Esophagus squamous epithelium (tissue), 5 donors: ENCODE results near the gene TJAP1. TPM values are rescaled to one million over a fixed set of nuclear protein-coding genes. Genes with fewer than 3 reads are reported as not detected.
"Not testable (repeated sequence)": the region's sequence is repeated elsewhere in the genome, so short reads cannot be mapped to it uniquely, and the experiment has no call there.

Source experiments
- DNase-seq: peaks from one replicate; lab custom pipeline; 2025; lab: John Stamatoyannopoulos, UW
- H3K27ac ChIP-seq, 4 donors: fragments of 200-600 bp; sonication (generic); one replicate each; pipeline ENCODE4 v1.5.1; 2016 to 2019; ENCODE audit warnings: mild to moderate bottlenecking in 1 of 4
- H3K27me3 ChIP-seq, 4 donors: fragments of 200-600 bp; sonication (generic); 1 replicate in 3 of 4; 2 replicates in 1 of 4; pipeline versions ENCODE4 v1.5.1 to v1.6.0; 2017 to 2021; ENCODE audit warnings: antibody characterized with exemption in 1 of 4
- H3K36me3 ChIP-seq, 3 donors: fragments of 200-600 bp; sonication (generic); one replicate each; pipeline ENCODE4 v1.5.1; 2016 to 2019
- H3K4me1 ChIP-seq, 3 donors: fragments of 200-600 bp; sonication (generic); one replicate each; pipeline ENCODE4 v1.5.1; 2017 to 2019
- H3K4me3 ChIP-seq, 4 donors: fragments of 200-600 bp; sonication (generic); 1 replicate in 3 of 4; 2 replicates in 1 of 4; pipeline ENCODE4 v1.5.1; 2016 to 2019; ENCODE audit warnings: mild to moderate bottlenecking in 2 of 4, moderate library complexity in 1 of 4
- H3K9me3 ChIP-seq, 3 donors: fragments of 200-600 bp; sonication (generic); one replicate each; pipeline ENCODE4 v1.5.1; 2016 to 2019
- POLR2A ChIP-seq, 4 donors: fragments of 450-650 bp; IDR thresholded peaks; one replicate each; pipeline ENCODE4 v1.6.1; 2017; ENCODE audit warnings: antibody characterized with exemption in 4 of 4, mild to moderate bottlenecking in 4 of 4, moderate library complexity in 3 of 4
- WGBS, 2 donors: methylation state at CpG; one replicate each; pipeline ENCODE4 v1.1.5; 2018; 5-methylcytosine and 5-hydroxymethylcytosine counted together
- intact Hi-C: fragments of 100-400 bp; cut with DNase I; formaldehyde crosslinking; loops from one replicate; pipeline ENCODE4 v1.15.0; 2022
- total RNA-seq, 4 donors: library from RNA; depleted of rRNA; stranded (reverse); fragments of >200 nt; gene quantifications; one replicate each; pipeline ENCODE4 v1.1.0, GENCODE V29; 2016
- TF ChIP-seq, protein P1 (sequence below), 6 experiments: fragments of 450-650 bp in 4 of 6; fragments of 200-600 bp in 2 of 6; sonication (generic) in 2 of 6; IDR thresholded peaks; one replicate each; pipeline ENCODE4 v1.5.1; 2016 to 2019; ENCODE audit warnings: antibody characterized with exemption in 6 of 6, mild to moderate bottlenecking in 4 of 6, moderate library complexity in 4 of 6
- donor health status: DM: yes; HTN: yes; CAD: no.

Gene TJAP1
- total RNA-seq, 4 donors from 2014 or later, result 9.5 to 20.2 (median 10.9) TPM

DNA sequence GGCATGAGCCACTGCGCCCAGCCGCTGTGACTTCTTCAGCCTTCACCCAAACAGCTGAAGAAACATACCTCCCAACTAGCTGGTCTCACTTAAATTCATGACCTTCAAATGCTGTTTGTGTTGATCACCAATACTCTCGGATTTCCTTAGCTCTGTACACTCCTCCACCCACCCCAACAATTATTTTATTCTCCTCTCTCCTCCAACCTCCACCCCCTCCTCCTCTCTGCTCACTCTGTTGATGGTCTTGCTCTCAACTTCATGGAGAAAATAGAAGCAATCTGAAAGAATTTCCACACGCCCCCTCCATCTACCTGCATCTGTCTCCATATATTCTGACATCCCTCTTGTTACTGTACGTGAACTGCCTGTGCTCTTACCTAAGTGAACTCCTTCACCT, 15.4 kb upstream of the TJAP1 start:
- no peaks in the 10 kb centered on the region for H3K4me1 ChIP-seq
- DNase-seq, result no peak
- no peak for TF ChIP-seq POLR2A (IDR thresholded peaks at IDR 0.05)
- TF ChIP-seq, protein P1, sequence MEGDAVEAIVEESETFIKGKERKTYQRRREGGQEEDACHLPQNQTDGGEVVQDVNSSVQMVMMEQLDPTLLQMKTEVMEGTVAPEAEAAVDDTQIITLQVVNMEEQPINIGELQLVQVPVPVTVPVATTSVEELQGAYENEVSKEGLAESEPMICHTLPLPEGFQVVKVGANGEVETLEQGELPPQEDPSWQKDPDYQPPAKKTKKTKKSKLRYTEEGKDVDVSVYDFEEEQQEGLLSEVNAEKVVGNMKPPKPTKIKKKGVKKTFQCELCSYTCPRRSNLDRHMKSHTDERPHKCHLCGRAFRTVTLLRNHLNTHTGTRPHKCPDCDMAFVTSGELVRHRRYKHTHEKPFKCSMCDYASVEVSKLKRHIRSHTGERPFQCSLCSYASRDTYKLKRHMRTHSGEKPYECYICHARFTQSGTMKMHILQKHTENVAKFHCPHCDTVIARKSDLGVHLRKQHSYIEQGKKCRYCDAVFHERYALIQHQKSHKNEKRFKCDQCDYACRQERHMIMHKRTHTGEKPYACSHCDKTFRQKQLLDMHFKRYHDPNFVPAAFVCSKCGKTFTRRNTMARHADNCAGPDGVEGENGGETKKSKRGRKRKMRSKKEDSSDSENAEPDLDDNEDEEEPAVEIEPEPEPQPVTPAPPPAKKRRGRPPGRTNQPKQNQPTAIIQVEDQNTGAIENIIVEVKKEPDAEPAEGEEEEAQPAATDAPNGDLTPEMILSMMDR (IDR thresholded peaks at IDR 0.05), result no peak
- peaks cover 0 to 99% (median 0%) of the 10 kb centered on the region in 4 donors for H3K27me3 ChIP-seq
- no peaks in the 10 kb centered on the region for H3K36me3 ChIP-seq
- WGBS, 2 donors, result 73 to 78% methylated on average over 5 of the region's 5 CpGs
- H3K9me3 ChIP-seq, result no peaks in the 10 kb centered on the region
- H3K4me3 ChIP-seq, result no peak overlapping the region
- intact Hi-C loops, result no loop called here
- H3K27ac ChIP-seq, result no peak overlapping the region

- H3K27me3 ChIP-seq, result peaks cover 0 to 97% (median 0%) of the 10 kb centered on the region in 4 donors
- WGBS, 2 donors, result 86 to 92% methylated on average over 6 to 8 of the region's 8 CpGs
- H3K4me3 ChIP-seq, result no peak overlapping the region
- intact Hi-C loops, result no loop called here
- peaks cover 0 to 5% (median 4%) of the 10 kb centered on the region in 3 donors for H3K4me1 ChIP-seq
- H3K27ac ChIP-seq, result no peak overlapping the region
- no peak for TF ChIP-seq POLR2A (IDR thresholded peaks at IDR 0.05)
- TF ChIP-seq, protein P1 (IDR thresholded peaks at IDR 0.05), result no peak
- no peak for DNase-seq
- no peaks in the 10 kb centered on the region for H3K36me3 ChIP-seq
- H3K9me3 ChIP-seq, result no peaks in the 10 kb centered on the region
These were observed 13.0 kb upstream of the TJAP1 start for GRCh38 chr6:43464337-43464736.

GRCh38 chr6:43465948-43466347, 11.4 kb upstream of the TJAP1 start:
- 50 to 58% methylated on average over 2 of the region's 2 CpGs for WGBS, 2 donors
- intact Hi-C loops, result no loop called here
- Histone ChIP-seq H3K4me1 (peaks cover 0 to 11% (median 4%) of the 10 kb centered on the region in 3 donors), H3K4me3 (no peak overlapping the region), H3K27ac (no peak overlapping the region), H3K9me3 (no peaks in the 10 kb centered on the region), H3K36me3 (no peaks in the 10 kb centered on the region), H3K27me3 (peaks cover 0 to 92% (median 0%) of the 10 kb centered on the region in 4 donors)
- TF ChIP-seq POLR2A (IDR thresholded peaks at IDR 0.05), result no peak
- TF ChIP-seq, protein P1 (IDR thresholded peaks at IDR 0.05), result no peak
- no peak for DNase-seq

DNA sequence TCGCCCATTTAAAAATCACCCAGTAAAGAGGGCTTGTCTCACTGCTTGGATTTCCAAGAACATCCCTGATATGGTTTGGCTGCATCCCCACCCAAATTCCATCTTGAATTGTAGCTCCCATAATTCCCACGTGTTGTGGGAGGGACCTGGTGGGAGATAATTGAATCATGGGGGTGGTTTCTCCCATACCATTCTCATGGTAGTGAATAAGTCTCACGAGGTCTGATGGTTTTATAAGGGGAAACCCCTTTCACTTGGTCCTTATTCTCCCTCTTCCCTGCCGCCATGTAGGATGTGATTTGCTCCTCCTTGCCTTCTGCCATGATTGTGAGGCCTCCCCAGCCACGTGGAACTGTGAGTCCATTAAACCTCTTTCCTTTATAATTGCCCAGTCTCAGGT, 10.1 kb upstream of the TJAP1 start:
- H3K27ac ChIP-seq, intact Hi-C loops, H3K9me3 ChIP-seq, H3K4me3 ChIP-seq, DNase-seq, H3K36me3 ChIP-seq: not testable (repeated sequence)
- Histone ChIP-seq H3K4me1 (peaks cover 0 to 11% (median 4%) of the 10 kb centered on the region in 3 donors), H3K27me3 (peaks cover 0 to 91% (median 0%) of the 10 kb centered on the region in 4 donors)
- 46 to 47% methylated on average over 5 of the region's 5 CpGs for WGBS, 2 donors

DNA sequence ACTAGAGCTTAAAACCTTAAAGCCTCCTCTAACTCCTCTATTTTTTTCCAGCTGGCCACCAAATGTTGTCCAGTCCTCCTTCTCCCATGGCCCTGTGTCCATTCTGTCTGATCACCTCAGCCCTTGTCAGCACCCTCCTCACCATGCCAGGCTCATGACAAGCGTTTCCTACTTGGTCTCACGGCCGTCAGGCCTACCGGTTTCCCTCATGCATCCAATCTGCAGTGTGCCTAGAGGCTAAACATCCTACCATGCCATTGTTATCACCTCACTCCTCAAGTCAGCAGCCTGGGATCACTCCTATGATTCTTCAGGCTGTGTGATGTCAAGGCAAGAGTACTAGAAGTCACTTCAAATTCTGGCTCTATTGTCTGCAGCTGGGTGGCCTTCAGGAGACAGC, 9.6 kb upstream of the TJAP1 start:
- TF ChIP-seq, protein P1 (IDR thresholded peaks at IDR 0.05), result no peak
- no peak for TF ChIP-seq POLR2A (IDR thresholded peaks at IDR 0.05)
- Histone ChIP-seq H3K27me3 (peaks cover 0 to 89% (median 0%) of the 10 kb centered on the region in 4 donors), H3K9me3 (no peaks in the 10 kb centered on the region), H3K4me1 (peaks cover 0 to 11% (median 4%) of the 10 kb centered on the region in 3 donors), H3K27ac (no peak overlapping the region), H3K36me3 (no peaks in the 10 kb centered on the region), H3K4me3 (no peak overlapping the region)
- 79 to 84% methylated on average over 4 of the region's 4 CpGs for WGBS, 2 donors
- no peak for DNase-seq
- intact Hi-C loops, result no loop called here

- no peaks in the 10 kb centered on the region for H3K36me3 ChIP-seq
- no peak overlapping the region for H3K4me3 ChIP-seq
- H3K27ac ChIP-seq, result no peak overlapping the region
- H3K27me3 ChIP-seq, result peaks cover 0 to 85% (median 0%) of the 10 kb centered on the region in 4 donors
- intact Hi-C loops, result no loop called here
- no peaks in the 10 kb centered on the region for H3K9me3 ChIP-seq
- 69 to 76% methylated on average over 4 of the region's 4 CpGs for WGBS, 2 donors
- no peak for DNase-seq
- TF ChIP-seq, protein P1 (IDR thresholded peaks at IDR 0.05), result no peak
- no peak for TF ChIP-seq POLR2A (IDR thresholded peaks at IDR 0.05)
- H3K4me1 ChIP-seq, result peaks cover 0 to 11% (median 4%) of the 10 kb centered on the region in 3 donors
These were observed 9.1 kb upstream of the TJAP1 start for GRCh38 chr6:43468240-43468639.
